ENCODE data around the gene OR4K2.

DNA sequence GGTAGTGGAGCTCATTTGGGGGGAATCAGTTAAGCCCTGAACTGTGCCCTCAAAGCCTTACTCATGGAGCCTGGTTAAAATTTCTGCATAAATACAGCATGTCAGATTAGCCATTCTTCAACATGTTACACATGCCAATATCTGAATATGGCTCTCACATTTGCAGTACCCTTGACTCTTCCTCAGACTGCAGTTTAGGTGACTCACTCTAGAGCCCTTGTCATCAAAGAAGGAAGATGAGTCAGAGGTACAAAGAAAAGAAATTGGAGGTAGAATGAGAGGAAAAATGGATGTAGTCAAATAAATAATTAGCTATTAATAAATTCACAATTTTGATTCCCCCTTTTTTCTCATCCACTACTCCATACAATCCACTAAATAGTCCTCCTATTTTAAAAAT, 23.6 kb upstream of the OR4K2 start:
- TF ChIP-seq, protein P1, sequence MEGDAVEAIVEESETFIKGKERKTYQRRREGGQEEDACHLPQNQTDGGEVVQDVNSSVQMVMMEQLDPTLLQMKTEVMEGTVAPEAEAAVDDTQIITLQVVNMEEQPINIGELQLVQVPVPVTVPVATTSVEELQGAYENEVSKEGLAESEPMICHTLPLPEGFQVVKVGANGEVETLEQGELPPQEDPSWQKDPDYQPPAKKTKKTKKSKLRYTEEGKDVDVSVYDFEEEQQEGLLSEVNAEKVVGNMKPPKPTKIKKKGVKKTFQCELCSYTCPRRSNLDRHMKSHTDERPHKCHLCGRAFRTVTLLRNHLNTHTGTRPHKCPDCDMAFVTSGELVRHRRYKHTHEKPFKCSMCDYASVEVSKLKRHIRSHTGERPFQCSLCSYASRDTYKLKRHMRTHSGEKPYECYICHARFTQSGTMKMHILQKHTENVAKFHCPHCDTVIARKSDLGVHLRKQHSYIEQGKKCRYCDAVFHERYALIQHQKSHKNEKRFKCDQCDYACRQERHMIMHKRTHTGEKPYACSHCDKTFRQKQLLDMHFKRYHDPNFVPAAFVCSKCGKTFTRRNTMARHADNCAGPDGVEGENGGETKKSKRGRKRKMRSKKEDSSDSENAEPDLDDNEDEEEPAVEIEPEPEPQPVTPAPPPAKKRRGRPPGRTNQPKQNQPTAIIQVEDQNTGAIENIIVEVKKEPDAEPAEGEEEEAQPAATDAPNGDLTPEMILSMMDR (conservative IDR thresholded peaks at IDR 0.05): no peak
- no peak for TF ChIP-seq EZH2 (IDR thresholded peaks at IDR 0.05; ENCODE audit: low read depth)
